NCI-H446 (cell line): Measurements from ENCODE around the gene JMJD1C.
A peak's percentile ranks its signal among the peaks of the same experiment; 100 is the strongest.

Experiments
- DNase-seq, 2 experiments: peaks; one replicate each; lab custom pipeline; 2025; lab: John Stamatoyannopoulos, UW

JMJD1C gene

GRCh38 chr10:63219749-63220148 lies 246.0 kb downstream of the JMJD1C start:
- no peak for DNase-seq

GRCh38 chr10:63217120-63217605 lies 248.6 kb downstream of the JMJD1C start:
- DNase-seq, result peak in 1 of 2 experiments; percentile 37

- DNase-seq, result no peak
Observed at GRCh38 chr10:63214571-63214970, 251.2 kb downstream of the JMJD1C start.

- peak in 1 of 2 experiments; percentile 71 for DNase-seq
Observed at GRCh38 chr10:63213489-63213888, 252.3 kb downstream of the JMJD1C start.

GRCh38 chr10:63210611-63211196 lies 255.1 kb downstream of the JMJD1C start:
- DNase-seq, result no peak

GRCh38 chr10:63209705-63210104 lies 256.1 kb downstream of the JMJD1C start:
- DNase-seq, result no peak

- no peak for DNase-seq
Observed at GRCh38 chr10:63208986-63209385, 256.8 kb downstream of the JMJD1C start.

- peak; percentile 13 to 62 for DNase-seq
Observed at GRCh38 chr10:63206997-63207811, 258.6 kb downstream of the JMJD1C start.

- no peak for DNase-seq
Observed at GRCh38 chr10:63206576-63206975, 259.2 kb downstream of the JMJD1C start.

- DNase-seq, result no peak
Observed at GRCh38 chr10:63205421-63205820, 260.4 kb downstream of the JMJD1C start.

GRCh38 chr10:63204667-63205391 lies 260.9 kb downstream of the JMJD1C start:
- DNase-seq, result no peak

GRCh38 chr10:63201118-63201517 lies 264.7 kb downstream of the JMJD1C start:
- no peak for DNase-seq

GRCh38 chr10:63200431-63200830 lies 265.3 kb downstream of the JMJD1C start:
- peak; percentile 9 to 43 for DNase-seq

GRCh38 chr10:63199716-63200115 lies 266.1 kb downstream of the JMJD1C start:
- DNase-seq, result no peak

- peak in 1 of 2 experiments; percentile 47 for DNase-seq
Observed at GRCh38 chr10:63197344-63198092, 268.3 kb downstream of the JMJD1C start.

- DNase-seq, result no peak
Observed at GRCh38 chr10:63192826-63193225, 273.0 kb downstream of the JMJD1C start.

- DNase-seq, result no peak
Observed at GRCh38 chr10:63175534-63175933, 290.2 kb downstream of the JMJD1C start.

GRCh38 chr10:63173468-63174232 lies 292.1 kb downstream of the JMJD1C start:
- DNase-seq, result no peak

- DNase-seq, result no peak
Observed at GRCh38 chr10:63171926-63172325, 293.9 kb downstream of the JMJD1C start.

GRCh38 chr10:63171255-63171855 lies 294.4 kb downstream of the JMJD1C start:
- no peak for DNase-seq

GRCh38 chr10:63169624-63170023 lies 296.2 kb downstream of the JMJD1C start:
- no peak for DNase-seq
